ENCODE measurements around the gene ZNF723. TPM values are rescaled to one million over a fixed set of nuclear protein-coding genes. Genes with fewer than 3 reads are reported as not detected.
"Not testable (repeated sequence)": the region's sequence is repeated elsewhere in the genome, so short reads cannot be mapped to it uniquely, and the experiment has no call there.

Gene ZNF723
- not detected for total RNA-seq

DNA sequence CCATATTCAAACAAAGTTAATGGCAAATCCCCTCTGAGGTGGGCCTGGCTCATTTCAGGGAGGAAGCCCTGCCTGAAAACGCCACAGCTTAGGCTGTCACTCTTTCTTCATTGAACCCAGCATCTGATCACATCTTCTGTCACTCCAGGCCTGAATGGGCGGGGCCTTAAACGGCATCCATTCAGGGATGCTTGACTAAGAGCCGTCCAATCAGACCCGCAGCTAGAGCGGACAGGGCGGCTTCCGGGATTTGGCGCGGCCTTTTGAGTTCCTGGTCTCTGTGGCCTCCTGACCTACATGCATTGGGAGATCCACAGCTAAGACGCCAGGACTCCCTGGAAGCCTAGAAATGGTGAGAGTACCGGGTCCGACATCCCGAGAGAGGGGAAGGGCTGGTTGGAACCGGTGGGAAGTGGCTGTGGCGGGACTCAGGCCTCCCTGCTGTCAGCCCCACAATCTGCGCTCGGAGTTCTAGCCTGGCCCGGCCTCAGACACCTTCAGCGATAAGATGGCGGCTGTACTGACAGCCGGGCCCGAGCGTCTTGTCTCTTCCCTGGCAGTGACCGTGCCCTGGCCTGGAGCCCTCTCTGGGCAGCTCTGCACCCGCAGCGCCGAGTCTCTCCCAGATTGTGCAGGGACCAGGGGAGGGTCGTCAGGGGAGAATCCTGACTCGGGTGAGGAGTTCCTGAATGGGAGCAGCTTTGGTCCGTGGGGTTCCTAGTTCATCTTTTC is at the start of gene ZNF723:
Gene ZNF723, plus strand, starts transcription at position 261 of the 732 bp plus-strand sequence. Its CDS starts 89 bp downstream, at position 350.
- DNase-seq (ENCODE audit: low spot score in 2 of 2), result peak in 1 of 2 donors; percentile 56
- 17 to 19% methylated on average over 31 of the region's 31 CpGs for WGBS, 2 donors
- TF ChIP-seq CTCF (IDR thresholded peaks at IDR 0.05), result no peak
- TF ChIP-seq POLR2A (IDR thresholded peaks at IDR 0.05), result no peak
- no peak within 1 kb of the TSS for H3K4me3 ChIP-seq (ENCODE audit: low read depth, poor library complexity, severe bottlenecking)
- intact Hi-C loops (cut with DNase I; ENCODE audit: low total_unique reads), result no loop called here

GRCh38 chr19:22783651-22784410 is 48.3 kb upstream of the ZNF723 start, which contains the start of gene ZNF99:
ZNF99 (minus strand) TSS chr19:22784151; CDS start chr19:22784016, 135 bp downstream.
- H3K4me3 ChIP-seq (ENCODE audit: low read depth, poor library complexity, severe bottlenecking), result no peak within 1 kb of the TSS
- no peak for TF ChIP-seq POLR2A (IDR thresholded peaks at IDR 0.05)
- intact Hi-C loops (cut with DNase I; ENCODE audit: low total_unique reads), result no loop called here
- 7 to 8% methylated on average over 33 to 36 of the region's 36 CpGs for WGBS, 2 donors
- DNase-seq (ENCODE audit: low spot score in 2 of 2), result no peak

- H3K4me3 ChIP-seq (ENCODE audit: low read depth, poor library complexity, severe bottlenecking); DNase-seq (ENCODE audit: low spot score in 2 of 2); intact Hi-C loops (cut with DNase I; ENCODE audit: low total_unique reads): not testable (repeated sequence)
- WGBS, 2 donors, result 90 to 91% methylated on average over 4 of the region's 4 CpGs
Observed at GRCh38 chr19:22792863-22793262, 39.2 kb upstream of the ZNF723 start.

DNA sequence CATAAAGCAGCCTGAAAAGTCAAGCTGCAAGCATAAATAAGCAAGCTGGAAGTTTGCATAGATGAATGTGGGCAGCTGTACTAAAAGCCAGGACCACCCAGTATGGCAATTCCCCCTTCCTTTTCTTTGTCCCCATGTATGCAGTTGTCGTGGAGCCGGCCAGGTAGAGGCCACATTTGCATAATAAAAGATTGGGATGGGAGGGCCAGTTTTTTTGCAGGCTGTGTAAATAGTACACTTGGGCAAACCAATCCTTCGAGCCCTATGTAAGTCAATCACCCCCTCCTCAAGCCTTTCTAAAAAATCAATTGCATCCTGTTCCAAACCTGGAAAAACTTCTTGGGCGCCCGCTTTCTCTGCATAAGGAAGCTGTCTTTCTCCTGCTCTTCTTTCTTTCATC is 35.1 kb upstream of the ZNF723 start:
- H3K4me3 ChIP-seq (ENCODE audit: low read depth, poor library complexity, severe bottlenecking), result no peak overlapping the region
- no peak for DNase-seq (ENCODE audit: low spot score in 2 of 2)
- TF ChIP-seq POLR2A (IDR thresholded peaks at IDR 0.05), result no peak
- no peak for TF ChIP-seq CTCF (IDR thresholded peaks at IDR 0.05)
- 39 to 47% methylated on average over 5 of the region's 5 CpGs for WGBS, 2 donors
- intact Hi-C loops (cut with DNase I; ENCODE audit: low total_unique reads), result no loop called here

DNA sequence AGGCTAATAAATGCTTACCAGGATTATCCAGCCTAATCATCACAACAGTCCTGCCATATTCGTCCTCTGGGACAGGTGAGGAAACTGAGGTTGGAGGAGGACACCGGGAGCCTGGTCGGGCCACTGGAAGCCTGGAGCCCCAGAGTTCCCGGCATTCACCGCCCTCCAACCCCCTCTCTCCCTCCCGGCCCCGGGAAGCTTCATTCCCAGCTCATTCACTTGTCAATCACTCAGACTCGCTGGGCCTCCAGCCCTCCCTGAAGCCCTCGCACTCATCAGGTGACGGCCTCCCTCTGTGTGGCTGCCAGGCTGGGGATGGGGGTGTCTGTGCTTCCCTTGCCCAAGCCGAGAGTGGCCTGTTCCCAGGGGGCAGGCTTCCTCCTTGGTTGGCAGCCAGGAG is 25.7 kb upstream of the ZNF723 start:
- no peak for TF ChIP-seq CTCF (IDR thresholded peaks at IDR 0.05)
- TF ChIP-seq POLR2A (IDR thresholded peaks at IDR 0.05), result no peak
- H3K4me3 ChIP-seq (ENCODE audit: low read depth, poor library complexity, severe bottlenecking), result no peak overlapping the region
- DNase-seq (ENCODE audit: low spot score in 2 of 2), result no peak
- intact Hi-C loops (cut with DNase I; ENCODE audit: low total_unique reads), result no loop called here
- WGBS, 2 donors, result 20 to 23% methylated on average over 10 to 11 of the region's 11 CpGs

GRCh38 chr19:22807061-22807835 is 24.8 kb upstream of the ZNF723 start:
- DNase-seq (ENCODE audit: low spot score in 2 of 2), result no peak
- H3K4me3 ChIP-seq (ENCODE audit: low read depth, poor library complexity, severe bottlenecking), result no peak overlapping the region
- TF ChIP-seq POLR2A (IDR thresholded peaks at IDR 0.05), result no peak
- TF ChIP-seq CTCF (IDR thresholded peaks at IDR 0.05), result no peak
- intact Hi-C loops (cut with DNase I; ENCODE audit: low total_unique reads), result no loop called here
- WGBS, 2 donors, result 8 to 10% methylated on average over 21 to 32 of the region's 72 CpGs

Measured in lower leg skin (tissue), 4 donors.